ENCODE measurements around the gene CFAP45.

Gene CFAP45, protein sequence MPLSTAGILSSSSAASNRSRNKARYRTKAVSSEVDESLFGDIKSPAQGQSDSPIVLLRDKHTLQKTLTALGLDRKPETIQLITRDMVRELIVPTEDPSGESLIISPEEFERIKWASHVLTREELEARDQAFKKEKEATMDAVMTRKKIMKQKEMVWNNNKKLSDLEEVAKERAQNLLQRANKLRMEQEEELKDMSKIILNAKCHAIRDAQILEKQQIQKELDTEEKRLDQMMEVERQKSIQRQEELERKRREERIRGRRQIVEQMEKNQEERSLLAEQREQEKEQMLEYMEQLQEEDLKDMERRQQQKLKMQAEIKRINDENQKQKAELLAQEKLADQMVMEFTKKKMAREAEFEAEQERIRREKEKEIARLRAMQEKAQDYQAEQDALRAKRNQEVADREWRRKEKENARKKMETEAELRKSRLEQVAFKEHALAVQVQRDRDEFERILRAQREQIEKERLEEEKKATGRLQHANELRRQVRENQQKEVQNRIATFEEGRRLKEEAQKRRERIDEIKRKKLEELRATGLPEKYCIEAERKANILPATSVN

DNA sequence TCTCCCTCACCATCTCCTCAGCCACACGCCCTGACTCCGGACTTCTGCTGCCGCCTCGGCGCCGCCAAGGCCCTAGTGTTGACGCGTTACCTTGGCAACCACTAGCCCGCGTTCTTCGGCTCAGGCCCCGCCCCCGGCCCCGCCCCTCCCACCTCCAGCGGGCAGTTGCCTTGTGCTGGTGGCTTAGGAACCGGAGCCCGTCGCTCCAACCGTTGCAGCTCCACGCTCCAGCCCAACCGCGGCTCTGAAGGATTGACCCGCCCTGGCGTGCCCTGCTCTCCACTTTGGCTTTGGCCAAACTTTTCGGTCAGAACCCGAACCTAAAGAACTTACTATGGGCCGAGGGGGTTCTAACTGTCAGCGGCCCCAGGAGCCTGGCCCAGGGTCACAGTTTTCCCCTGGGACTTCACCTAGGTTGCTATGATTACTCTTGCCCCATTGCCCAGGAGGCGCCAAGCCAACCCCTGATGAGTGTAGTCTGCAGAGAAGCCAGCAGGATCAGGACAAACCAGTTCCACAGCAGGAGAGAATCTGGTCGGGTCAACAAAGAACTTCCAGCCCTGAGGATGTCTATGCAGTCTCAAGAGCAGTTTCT is at the start of gene CFAP45:
CFAP45 (minus strand) TSS at position 80 of the 595 bp plus-strand sequence; CDS start at position 13, 67 bp downstream.
- no peak for DNase-seq (ENCODE audit: low read depth in 2 of 2)

DNA sequence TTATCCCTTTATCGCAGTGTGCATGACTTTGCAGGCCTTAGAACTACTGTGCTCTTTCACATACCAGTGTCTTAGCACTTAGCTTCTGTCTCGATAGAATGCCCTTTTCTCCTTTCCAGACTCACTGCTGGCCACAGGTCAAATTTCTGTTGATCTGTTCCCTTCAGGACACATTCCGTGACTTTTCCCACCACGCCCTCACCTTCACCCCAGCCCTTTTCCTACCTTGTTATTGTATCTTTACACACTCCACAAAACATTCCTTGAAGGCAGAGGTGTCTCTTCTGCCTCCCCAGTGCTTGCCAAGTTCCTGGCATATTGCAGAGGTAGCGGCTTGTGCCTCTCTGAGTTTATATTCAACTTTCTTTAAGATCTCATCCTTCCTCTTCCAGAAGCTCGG is 49.2 kb upstream of the CFAP45 start:
- no peak for DNase-seq (ENCODE audit: low read depth in 2 of 2)

DNA sequence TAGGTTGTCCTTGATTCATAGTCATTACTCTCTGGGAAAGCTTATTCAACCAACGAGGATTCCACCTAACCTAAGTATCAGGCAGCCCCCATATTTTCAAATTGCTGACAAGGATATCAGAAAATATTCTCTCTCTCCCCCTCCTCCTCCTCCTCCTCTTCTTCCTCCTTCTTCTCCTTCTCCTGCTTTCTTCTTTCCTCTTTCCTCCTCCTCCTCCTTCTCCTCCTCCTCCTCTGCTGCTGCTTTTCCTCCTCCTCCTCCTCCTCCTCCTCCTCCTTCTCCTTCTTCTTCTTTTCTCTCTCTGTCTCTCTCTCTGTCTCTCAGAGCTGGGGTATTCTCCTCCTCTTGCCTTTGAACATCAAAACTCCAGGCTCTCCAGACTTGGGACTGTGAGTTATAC is 48.0 kb upstream of the CFAP45 start:
- DNase-seq (ENCODE audit: low read depth in 2 of 2), result no peak

DNA sequence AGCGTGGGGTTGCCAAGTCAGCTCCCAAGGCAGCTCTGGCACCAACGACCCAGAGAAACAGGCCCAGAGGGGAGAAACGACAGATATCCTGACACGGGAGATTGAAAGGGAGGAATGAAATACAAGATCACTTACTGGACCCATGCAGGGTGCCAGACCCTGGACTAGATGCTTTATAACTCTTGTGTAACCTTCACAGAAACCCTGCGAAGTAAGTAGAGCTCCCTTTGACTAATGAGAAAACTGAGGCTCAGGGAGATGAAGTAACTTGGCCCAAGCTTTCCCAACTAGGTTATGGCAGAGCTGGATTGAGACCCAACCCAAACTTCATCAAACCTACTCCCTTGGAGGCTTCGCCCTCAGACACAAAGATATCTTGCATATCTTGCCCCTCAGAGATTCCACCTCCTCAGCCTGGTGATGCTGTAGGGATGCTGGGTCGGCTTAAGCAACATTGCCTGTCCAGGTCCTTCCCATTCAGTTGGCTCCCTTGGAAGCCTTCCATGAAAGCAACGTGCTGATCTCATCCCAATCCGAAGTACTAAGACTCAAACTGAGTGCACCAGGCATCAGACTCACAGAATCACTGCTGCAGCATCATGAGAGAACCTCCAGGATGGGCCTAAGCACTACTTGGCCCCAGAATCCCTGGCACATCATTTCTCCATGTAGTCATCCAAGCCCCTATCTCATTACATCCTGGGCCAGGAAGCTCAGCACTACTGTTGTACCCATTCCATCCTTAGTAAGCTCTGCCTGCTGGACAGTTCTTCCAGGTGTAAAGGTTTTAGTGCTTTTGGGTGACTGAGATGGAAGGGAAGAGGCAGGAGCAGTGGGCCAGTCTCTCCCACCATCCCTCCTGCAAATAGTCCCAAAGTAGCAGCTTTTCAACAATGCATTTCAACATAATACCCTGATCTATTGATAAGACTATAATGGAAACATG is 46.5 kb upstream of the CFAP45 start:
- DNase-seq (ENCODE audit: low read depth in 2 of 2), result no peak

DNA sequence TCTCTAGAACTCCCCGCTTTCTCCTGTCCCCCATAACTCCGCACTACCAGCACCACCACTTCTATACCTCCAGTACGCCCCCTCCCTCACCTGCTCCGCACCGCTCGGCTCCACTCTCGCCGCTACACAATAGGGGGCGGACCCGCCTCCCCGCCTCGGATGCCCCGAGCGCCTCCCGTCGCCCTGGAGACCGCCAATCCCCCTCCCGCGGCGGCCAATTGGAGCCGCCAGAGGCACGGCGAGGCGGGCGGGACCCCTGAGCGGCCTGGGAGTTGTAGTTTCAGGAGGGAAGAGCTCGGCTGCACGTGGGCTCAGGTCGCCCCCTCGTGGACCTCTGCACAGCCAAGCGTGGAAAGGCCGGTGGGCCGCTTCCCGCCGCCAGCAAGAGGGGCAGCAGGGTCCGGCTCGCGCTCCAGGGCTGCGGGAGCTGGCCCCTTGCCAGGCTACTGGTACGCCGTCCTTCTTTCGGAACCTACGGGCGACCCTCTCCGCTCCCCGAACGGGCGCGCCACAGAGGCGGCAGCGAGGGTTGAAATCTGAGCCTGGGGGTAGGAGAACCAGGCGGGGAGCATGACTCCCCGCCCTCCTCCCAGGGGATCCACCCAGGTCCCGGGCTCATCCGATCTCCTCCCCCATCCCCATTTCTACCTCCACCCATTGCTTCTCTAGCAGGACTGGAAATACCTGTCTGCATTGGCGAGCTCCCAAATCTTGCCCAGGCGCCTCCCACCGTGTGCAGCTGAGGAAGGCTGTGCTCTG is 45.7 kb upstream of the CFAP45 start, which contains the start of gene IGSF9:
IGSF9 (minus strand) TSS at position 131 of the 759 bp plus-strand sequence. CDS start 2,159 bp downstream, outside the sequence.
- peak; percentile 58 to 67 for DNase-seq (ENCODE audit: low read depth in 2 of 2)

DNA sequence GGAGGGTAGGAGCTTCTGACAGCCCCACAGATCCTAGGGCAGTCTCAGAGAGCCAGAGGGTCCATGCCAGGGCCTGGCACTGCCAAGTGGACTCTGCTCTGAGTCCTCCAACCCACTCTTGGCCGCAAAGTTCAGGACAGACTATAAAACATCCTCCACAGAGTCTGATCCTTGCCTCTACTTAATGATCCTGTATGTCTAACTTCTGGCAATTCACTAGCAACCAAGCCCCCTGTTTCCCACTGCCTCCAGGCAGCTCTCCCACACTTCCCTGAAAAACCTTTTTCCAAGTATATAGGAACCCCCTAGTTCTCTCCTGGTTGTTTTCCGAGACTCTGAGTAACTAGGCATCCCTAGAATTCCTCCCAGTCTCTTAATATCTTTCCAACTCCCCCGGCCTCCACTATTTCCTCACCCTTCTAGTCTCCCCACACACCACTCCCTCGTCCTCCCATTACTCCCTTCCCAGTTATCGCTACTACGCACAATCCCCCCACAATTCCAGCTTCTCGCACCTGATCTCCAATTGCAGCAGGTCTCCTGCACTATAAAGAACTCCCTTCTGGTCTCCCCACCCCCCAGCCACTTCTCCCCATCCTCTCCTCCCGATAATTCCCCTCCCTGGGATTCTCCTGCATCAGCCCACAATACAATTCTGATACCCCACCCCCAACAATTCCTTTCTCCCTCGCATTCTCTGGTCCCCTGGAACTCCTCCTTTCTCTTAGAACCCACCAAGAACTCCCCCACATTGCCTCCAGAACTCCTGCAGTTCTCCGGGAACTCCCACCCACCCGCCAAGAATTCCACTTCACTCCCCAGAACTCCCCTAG is 44.9 kb upstream of the CFAP45 start:
- DNase-seq (ENCODE audit: low read depth in 2 of 2), result no peak

DNA sequence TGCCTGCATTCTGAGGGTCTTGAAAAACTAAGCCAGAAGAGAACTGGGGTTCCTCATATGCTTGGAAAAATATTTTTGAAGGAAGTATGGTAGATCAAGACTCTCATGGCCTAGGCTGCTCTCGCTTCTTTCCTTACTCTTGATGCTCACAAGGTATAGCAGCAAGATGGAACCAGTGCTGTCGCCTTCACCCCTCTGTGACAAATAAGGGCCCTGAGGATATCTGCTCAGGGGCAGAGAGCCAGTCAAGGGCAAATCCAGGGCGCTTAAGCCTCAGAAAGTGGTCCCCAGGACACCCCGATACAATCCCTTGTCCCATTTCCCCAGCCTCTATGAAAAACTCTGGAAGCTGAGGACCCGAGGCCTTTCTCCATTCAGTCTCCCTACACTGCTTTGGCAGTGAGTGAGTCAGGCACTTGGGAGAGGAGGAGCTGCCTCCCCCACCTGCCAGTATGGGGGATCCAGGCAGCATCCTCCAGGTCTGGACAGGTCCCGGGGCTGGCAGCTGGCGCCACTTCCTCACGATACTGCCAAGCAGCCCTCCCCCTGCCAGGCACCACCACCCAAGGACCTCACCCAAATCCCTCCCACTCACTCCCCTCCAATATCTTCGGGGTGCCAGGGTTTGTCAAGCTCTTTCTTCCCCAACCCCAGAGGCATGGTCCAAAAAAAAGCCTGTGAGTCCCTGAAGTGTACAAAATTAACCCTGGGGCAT is 44.1 kb upstream of the CFAP45 start:
- DNase-seq (ENCODE audit: low read depth in 2 of 2), result no peak

DNA sequence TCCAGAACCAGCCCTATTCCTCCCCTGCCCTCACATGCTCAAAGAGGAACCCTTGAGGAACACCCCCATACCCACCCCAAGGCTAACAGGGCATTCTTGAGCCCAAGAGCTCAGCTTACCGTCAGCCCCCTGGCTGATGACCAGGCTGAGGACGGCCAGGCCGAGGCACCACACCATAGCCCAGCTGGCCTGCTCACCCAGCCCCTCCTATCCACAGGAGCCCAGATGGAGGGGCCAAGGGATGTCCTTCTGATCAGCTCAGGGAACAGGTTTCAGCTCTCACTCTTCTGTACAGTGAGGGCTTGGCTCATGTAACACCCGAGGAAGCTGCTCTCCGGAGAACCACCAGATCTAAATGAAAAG is 43.3 kb upstream of the CFAP45 start:
- no peak for DNase-seq (ENCODE audit: low read depth in 2 of 2)

DNA sequence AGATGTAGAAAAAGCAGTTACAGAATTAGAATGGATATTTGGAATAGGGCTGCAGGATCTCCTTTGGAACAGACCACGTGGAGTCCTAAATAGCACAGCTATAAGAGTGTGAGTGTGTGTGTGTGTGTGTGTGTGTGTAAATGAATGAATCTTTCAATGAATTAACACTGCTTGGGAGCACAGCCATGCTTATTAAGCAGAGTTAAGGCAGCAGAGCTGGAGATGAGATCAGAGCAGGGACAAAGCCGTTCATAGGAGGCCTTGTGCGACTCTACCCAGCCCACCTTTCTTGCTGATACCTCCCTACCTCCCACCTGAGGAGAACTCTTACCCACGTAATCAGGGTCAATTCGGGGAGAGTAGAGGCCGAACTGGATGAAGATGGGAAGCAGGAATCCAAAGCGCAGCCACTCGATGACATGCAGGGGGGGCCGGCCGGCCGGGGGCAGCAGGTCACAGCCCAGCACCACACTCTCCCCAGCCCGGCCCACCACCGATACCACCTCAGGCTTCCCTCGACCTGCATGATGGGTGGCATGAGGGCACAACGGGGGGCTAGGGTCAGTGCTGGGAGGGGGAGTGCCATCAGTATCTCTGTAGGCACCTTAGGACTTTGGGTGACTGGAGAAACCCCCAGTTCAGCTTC is 42.8 kb upstream of the CFAP45 start:
- no peak for DNase-seq (ENCODE audit: low read depth in 2 of 2)

DNA sequence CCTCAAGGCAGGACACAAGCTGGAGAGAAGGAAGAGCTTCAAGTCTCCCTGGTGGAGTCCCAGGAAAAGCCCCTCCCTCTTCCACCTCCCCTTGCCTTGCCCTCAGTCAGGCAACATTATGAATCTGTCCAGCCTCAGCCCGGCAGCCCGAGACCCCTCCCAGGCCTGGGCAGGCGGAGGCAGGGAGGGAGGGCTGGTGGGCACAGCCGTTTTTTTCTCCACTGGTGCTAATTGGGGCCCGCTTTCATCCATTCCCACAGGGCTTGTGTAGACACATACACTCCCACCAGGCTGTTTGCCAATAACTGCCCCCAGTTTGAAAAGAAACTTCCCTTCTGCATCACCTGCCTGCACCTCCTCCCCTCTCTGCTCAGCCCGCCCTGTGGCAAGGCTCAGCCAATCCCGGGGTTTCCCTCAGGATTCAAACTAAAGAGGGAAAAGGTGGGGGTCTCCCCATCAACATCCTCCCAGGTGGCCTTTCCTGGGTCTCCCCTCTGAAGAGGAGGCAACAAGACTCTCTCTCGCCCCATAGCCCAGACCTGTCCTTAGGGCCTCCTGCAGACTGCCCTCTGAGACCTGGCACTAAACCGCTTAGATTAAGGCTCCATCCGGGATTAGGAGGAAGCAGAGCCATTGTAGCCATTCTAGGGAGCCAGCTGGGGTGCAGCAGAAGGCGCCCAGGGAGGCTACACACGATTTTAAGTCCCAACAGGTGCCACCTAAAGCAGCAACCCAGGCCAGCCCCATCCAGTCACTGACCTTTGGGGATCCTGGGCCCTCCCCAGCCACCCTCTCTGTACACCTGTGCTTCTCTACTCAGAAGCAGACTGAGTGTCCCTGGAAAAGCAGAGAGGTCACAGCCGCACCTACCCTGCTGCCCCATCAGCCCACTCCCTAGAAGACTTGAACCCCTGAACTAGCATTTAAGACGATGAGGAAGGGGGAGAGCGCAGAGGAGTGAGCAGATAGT is 41.9 kb upstream of the CFAP45 start:
- no peak for DNase-seq (ENCODE audit: low read depth in 2 of 2)

DNA sequence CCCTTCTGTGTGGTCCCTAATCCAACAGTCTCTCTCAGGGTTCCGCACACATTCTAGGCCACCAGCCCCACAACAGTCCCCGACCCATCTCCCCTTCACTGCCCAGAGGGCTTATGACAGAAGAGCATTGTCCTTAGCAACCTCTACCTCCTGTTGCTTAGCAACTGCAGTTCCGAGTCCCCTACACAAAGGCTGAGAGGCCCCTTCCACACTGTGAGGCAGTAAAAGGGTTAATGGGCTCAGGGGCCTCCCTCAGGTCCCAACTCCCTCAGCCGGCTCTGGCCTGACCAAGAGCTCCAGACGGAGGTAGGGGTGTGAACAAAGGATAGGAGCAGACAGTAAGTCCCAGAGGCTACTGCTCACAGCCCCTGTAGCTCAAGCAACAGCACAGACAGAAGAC is 41.2 kb upstream of the CFAP45 start:
- DNase-seq (ENCODE audit: low read depth in 2 of 2), result no peak

DNA sequence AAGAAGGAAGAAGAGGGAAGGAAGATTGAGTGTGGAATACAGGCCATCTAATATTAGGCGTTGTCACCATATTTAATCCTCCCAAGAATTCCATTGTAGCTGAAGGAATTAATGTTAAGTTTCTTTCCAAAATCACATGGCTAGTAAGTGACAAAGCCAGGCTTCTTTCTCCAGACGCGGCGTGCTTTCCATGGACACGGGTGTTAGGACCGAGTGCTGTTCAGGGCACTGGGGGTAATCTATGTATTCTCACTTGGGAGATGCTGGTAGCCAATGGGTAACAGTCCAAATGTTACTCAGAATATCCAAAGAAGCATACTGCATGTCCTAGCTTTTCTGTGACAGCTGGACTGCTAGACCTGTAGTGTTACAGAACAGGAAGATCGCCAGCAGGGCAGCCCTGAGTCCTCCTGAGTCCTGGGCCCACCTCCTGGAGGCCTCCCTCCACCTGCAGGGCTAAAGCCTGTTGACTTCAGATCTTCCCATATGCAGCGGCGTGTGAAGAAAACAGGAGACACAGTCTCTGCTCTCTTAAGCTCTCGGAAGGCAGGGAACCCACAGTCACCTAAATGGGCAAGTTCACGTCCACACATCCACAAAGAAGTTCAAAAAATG is 40.1 kb upstream of the CFAP45 start:
- DNase-seq (ENCODE audit: low read depth in 2 of 2), result no peak

DNA sequence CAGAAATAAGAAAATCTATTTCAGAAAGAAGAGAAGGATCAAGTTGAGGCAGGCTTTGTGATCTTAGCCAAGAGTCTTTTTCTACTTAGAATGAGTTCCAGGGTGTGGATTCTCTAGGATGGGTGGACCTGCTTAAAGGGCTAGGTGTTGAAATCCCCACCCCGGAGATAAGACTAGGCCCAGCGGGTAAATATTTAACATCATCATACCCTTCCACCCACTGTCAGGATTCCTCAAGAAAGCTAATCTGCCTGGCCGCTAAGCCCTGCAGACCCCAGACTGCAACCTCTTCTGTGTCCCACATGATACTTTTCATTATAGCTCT is 39.7 kb upstream of the CFAP45 start:
- DNase-seq (ENCODE audit: low read depth in 2 of 2), result no peak

DNA sequence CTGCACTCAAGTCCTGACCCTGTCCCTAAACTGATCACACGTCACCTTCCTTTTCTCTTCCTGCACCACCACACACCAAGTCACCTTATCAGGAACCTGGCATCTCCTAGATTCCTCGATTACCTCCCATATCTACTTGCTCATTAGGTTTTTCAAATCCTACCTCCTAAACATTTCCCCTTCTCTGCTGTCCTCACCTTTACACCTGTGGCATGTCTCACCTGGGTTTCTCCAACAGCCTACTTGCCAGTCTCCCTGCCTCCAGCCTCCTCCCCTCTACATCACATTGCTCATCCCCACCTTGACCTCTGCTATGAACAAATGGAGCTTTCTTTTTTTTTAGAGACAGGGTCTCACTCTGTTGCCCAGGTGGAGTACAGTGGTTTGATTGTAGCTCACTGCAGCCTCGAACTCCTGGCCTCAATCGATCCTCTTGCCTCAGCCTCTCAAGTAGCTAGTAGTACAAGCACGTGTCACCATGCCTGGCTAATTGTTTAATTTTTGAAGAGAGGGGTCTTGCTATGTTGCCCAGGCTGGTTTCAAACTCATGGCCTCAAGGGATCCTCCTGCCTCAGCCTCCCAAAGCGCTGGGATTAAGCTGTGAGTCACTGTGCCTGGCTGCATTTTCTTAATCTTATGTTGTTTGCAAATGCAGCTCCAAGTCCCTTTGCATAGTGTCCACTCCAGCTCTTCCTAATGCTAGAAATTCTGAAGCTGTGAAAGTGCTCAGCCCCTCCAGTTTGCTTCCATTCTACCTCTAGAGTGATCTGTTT is 39.1 kb upstream of the CFAP45 start:
- no peak for DNase-seq (ENCODE audit: low read depth in 2 of 2)

DNA sequence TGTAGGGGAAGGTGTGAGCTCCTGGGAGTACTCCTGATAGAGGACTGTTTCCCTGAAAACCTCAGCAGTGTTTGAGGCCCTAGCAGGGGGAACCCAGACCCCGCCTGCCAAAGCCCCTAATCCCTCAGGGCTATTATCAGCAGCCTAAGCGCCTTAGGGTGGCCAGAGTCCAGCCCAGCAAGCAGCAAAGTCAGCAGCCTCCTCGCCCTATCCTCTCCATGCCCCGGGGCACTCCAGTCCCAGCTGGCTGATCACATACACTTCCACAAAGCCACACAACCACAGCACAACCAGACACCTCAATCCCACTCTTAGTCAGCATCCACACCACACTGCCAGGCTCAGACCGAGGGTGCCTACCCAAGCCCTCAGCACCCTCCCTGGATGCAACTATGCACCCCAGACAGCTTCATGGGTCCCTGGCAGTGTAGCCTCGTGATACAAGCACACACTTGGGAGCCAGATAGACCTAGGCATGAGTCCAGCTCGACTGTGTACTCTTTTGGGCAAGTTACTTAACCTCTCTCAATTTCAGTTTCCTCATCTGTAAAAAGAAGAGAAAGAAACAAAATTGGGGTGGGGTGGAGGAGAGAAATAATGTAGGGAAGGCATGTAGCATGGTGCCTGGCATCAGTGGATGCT is 38.4 kb upstream of the CFAP45 start:
- no peak for DNase-seq (ENCODE audit: low read depth in 2 of 2)

DNA sequence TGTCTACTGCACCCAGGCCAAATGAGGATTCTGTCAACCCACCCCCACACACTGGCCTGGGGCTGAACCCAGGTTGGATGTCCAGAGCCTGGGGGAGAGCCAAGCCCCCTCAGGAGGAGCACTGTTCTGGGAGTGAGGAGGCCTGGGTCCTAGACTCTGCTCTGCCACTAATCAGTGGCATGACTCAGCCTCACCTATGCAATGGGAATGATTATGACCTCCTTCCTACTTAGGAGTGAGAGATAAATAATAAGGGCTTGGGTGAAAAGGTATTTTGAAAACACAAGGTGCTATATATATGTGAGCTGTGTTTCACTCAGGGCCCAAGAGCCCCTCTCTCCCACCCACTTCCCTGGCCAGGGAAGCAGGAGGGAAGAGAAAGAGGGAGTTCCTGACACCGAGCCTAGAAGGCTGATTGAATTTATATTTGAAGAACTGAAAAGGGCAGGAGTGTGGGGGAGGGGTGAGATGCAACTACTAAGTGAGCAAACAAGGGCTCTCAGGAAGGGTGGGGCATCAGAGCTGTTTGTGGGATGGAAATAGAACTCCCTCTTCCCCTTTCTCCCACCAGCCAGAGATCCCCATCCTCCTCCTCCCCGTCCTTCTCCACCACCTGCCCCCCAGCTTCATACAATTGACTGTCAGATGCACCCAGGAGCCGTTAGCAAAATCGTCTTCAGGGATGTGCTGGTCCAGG is 37.2 kb upstream of the CFAP45 start:
- no peak for DNase-seq (ENCODE audit: low read depth in 2 of 2)
